Thymus (tissue), 11 donors: Measurements from ENCODE around the gene PTTG2. TPM values are rescaled to one million over a fixed set of nuclear protein-coding genes. Genes with fewer than 3 reads are reported as not detected.

ENCODE experiments used
- DNase-seq, 9 donors: peaks; one replicate each; pipeline ENCODE4 v3.0.0-alpha.2; 2013; ENCODE audit warnings: low spot score in 9 of 9, low read depth in 6 of 9, missing footprints in 1 of 9
- H3K27ac ChIP-seq, 2 donors: one replicate each; pipeline ENCODE4 v1.5.1; 2013; ENCODE audit warnings: control low read depth in 1 of 2, low read depth in 1 of 2, low read length in 1 of 2, mild to moderate bottlenecking in 1 of 2, moderate library complexity in 1 of 2
- H3K27me3 ChIP-seq, 2 donors: one replicate each; pipeline ENCODE4 v1.5.1; 2013; ENCODE audit warnings: low read length in 1 of 2; ENCODE audit not compliant: control insufficient read depth in 2 of 2, insufficient read depth in 1 of 2
- H3K36me3 ChIP-seq, 2 donors: one replicate each; pipeline ENCODE4 v1.5.1; 2013; ENCODE audit warnings: low read length in 1 of 2, mild to moderate bottlenecking in 1 of 2, moderate library complexity in 1 of 2; ENCODE audit not compliant: control insufficient read depth in 2 of 2, insufficient read depth in 2 of 2
- H3K4me1 ChIP-seq, 2 donors: one replicate each; pipeline ENCODE4 v1.5.1; 2013; ENCODE audit warnings: low read length in 2 of 2; ENCODE audit not compliant: control insufficient read depth in 2 of 2, insufficient read depth in 2 of 2
- H3K4me3 ChIP-seq, 2 donors: one replicate each; pipeline ENCODE4 v1.5.1; 2013; ENCODE audit warnings: low read length in 2 of 2, control low read depth in 1 of 2, mild to moderate bottlenecking in 1 of 2
- H3K9me3 ChIP-seq, 2 donors: one replicate each; pipeline ENCODE4 v1.5.1; 2013; ENCODE audit warnings: low read length in 1 of 2, mild to moderate bottlenecking in 1 of 2; ENCODE audit not compliant: control insufficient read depth in 2 of 2, insufficient read depth in 1 of 2
- WGBS: extraction: QIAGEN DNeasy Blood & Tissue Kit; methylation state at CpG from one replicate; pipeline ENCODE4 v1.1.7; 2013; 5-methylcytosine and 5-hydroxymethylcytosine counted together
- polyA plus RNA-seq: library from polyadenylated mRNA; stranded (reverse); fragments of 200-250 nt; gene quantifications from one replicate; pipeline ENCODE4 v1.2.3, GENCODE V29; 2013
- total RNA-seq: library from RNA; stranded (reverse); fragments of 120-200 nt; gene quantifications from one replicate; pipeline ENCODE4 v1.2.4, GENCODE V29; 2013
- donor health status: healthy.

PTTG2 gene
- total and polyA plus RNA-seq, 2 donors: 0.09 to 0.71 TPM

GRCh38 chr4:37978248-37978924 is 18.2 kb downstream of the PTTG2 start:
- Histone ChIP-seq H3K27ac (peak overlapping the region; percentile 56 to 74), H3K4me1 (peaks cover 19 to 40% of the 10 kb centered on the region in 2 donors), H3K4me3 (peak overlapping the region; percentile 40 to 95), H3K27me3 (no peaks in the 10 kb centered on the region), H3K9me3 (peaks cover 0 to 8% of the 10 kb centered on the region in 2 donors), H3K36me3 (peaks cover 0 to 5% of the 10 kb centered on the region in 2 donors)
- no peak for DNase-seq
- WGBS: 47% methylated on average over 11 of the region's 11 CpGs

- peaks cover 0 to 5% of the 10 kb centered on the region in 2 donors for H3K36me3 ChIP-seq
- H3K27ac ChIP-seq: no peak overlapping the region
- no peaks in the 10 kb centered on the region for H3K27me3 ChIP-seq
- H3K4me3 ChIP-seq: no peak overlapping the region
- DNase-seq: no peak
- 97% methylated on average over 1 of the region's 1 CpG for WGBS
- peaks cover 19 to 40% of the 10 kb centered on the region in 2 donors for H3K4me1 ChIP-seq
- peaks cover 0 to 8% of the 10 kb centered on the region in 2 donors for H3K9me3 ChIP-seq
Observed at GRCh38 chr4:37980246-37980645, 20.0 kb downstream of the PTTG2 start.

- Histone ChIP-seq H3K4me1 (peaks cover 21 to 42% of the 10 kb centered on the region in 2 donors), H3K27ac (no peak overlapping the region)
Observed at GRCh38 chr4:37981425-37981824, 21.2 kb downstream of the PTTG2 start.

GRCh38 chr4:37981844-37982720 is 21.9 kb downstream of the PTTG2 start:
- no peak for DNase-seq
- Histone ChIP-seq H3K36me3 (peaks cover 0 to 6% of the 10 kb centered on the region in 2 donors), H3K27me3 (no peaks in the 10 kb centered on the region), H3K4me3 (no peak overlapping the region), H3K9me3 (peaks cover 0 to 8% of the 10 kb centered on the region in 2 donors), H3K27ac (no peak overlapping the region), H3K4me1 (peaks cover 21 to 39% of the 10 kb centered on the region in 2 donors)
- WGBS: 79% methylated on average over 7 of the region's 7 CpGs

More at GRCh38 chr4:37981425-37981824, 21.2 kb downstream of the PTTG2 start:
- DNase-seq: no peak
- peaks cover 0 to 8% of the 10 kb centered on the region in 2 donors for H3K9me3 ChIP-seq
- H3K36me3 ChIP-seq: peaks cover 0 to 5% of the 10 kb centered on the region in 2 donors
- WGBS: 97% methylated on average over 4 of the region's 4 CpGs
- H3K27me3 ChIP-seq: no peaks in the 10 kb centered on the region
- H3K4me3 ChIP-seq: no peak overlapping the region

GRCh38 chr4:37982736-37983135 is 22.5 kb downstream of the PTTG2 start:
- peaks cover 21 to 39% of the 10 kb centered on the region in 2 donors for H3K4me1 ChIP-seq
- no peak for DNase-seq

GRCh38 chr4:37983951-37984350 is 23.8 kb downstream of the PTTG2 start:
- H3K27ac ChIP-seq: no peak overlapping the region
- no peaks in the 10 kb centered on the region for H3K27me3 ChIP-seq
- WGBS: 100% methylated on average over 1 of the region's 1 CpG
- peaks cover 0 to 5% of the 10 kb centered on the region in 2 donors for H3K9me3 ChIP-seq
- DNase-seq: no peak
- peaks cover 15 to 31% of the 10 kb centered on the region in 2 donors for H3K4me1 ChIP-seq
- peaks cover 0 to 6% of the 10 kb centered on the region in 2 donors for H3K36me3 ChIP-seq
- H3K4me3 ChIP-seq: no peak overlapping the region

More at GRCh38 chr4:37982736-37983135, 22.5 kb downstream of the PTTG2 start:
- Histone ChIP-seq H3K4me3 (no peak overlapping the region), H3K27me3 (no peaks in the 10 kb centered on the region), H3K27ac (no peak overlapping the region), H3K9me3 (peaks cover 0 to 8% of the 10 kb centered on the region in 2 donors), H3K36me3 (peaks cover 0 to 6% of the 10 kb centered on the region in 2 donors)
- 98% methylated on average over 5 of the region's 5 CpGs for WGBS

- Histone ChIP-seq H3K4me1 (peaks cover 19 to 40% of the 10 kb centered on the region in 2 donors), H3K27me3 (no peaks in the 10 kb centered on the region), H3K9me3 (no peaks in the 10 kb centered on the region), H3K4me3 (no peak overlapping the region), H3K27ac (no peak overlapping the region), H3K36me3 (peaks cover 0 to 10% of the 10 kb centered on the region in 2 donors)
- WGBS: 94% methylated on average over 3 of the region's 3 CpGs
- no peak for DNase-seq
Observed at GRCh38 chr4:37985730-37986275, 25.6 kb downstream of the PTTG2 start.

- Histone ChIP-seq H3K27me3 (no peaks in the 10 kb centered on the region), H3K36me3 (peaks cover 0 to 11% of the 10 kb centered on the region in 2 donors), H3K4me3 (no peak overlapping the region), H3K4me1 (peaks cover 20 to 38% of the 10 kb centered on the region in 2 donors), H3K9me3 (no peaks in the 10 kb centered on the region), H3K27ac (no peak overlapping the region)
- no peak for DNase-seq
- 93% methylated on average over 5 of the region's 5 CpGs for WGBS
Observed at GRCh38 chr4:37988670-37989069, 28.5 kb downstream of the PTTG2 start.
